ENCODE data around the gene IKZF1.

IKZF1 gene

GRCh38 chr7:50302486-50303334, 1.8 kb upstream of the IKZF1 start:
- no peak for TF ChIP-seq CTCF (IDR thresholded peaks at IDR 0.05; ENCODE audit: low read depth, low read length, missing control alignments)
- no peak for DNase-seq (ENCODE audit: extremely low read depth, low read depth)

GRCh38 chr7:50303335-50304128, 984 bp upstream of the IKZF1 start:
- DNase-seq (ENCODE audit: extremely low read depth, low read depth): no peak
- TF ChIP-seq CTCF (IDR thresholded peaks at IDR 0.05; ENCODE audit: low read depth, low read length, missing control alignments): no peak
- H3K4me3 ChIP-seq (replicated peaks; ENCODE audit: low read depth, low read length): no peak overlapping the region

More at GRCh38 chr7:50302486-50303334, 1.8 kb upstream of the IKZF1 start:
- no peak overlapping the region for H3K4me3 ChIP-seq (replicated peaks; ENCODE audit: low read depth, low read length)

GRCh38 chr7:50304911-50305582, 531 bp downstream of the IKZF1 start:
- DNase-seq (ENCODE audit: extremely low read depth, low read depth): no peak
- H3K4me3 ChIP-seq (replicated peaks; ENCODE audit: low read depth, low read length): no peak overlapping the region
- no peak for TF ChIP-seq CTCF (IDR thresholded peaks at IDR 0.05; ENCODE audit: low read depth, low read length, missing control alignments)

GRCh38 chr7:50305583-50306493, 1.3 kb downstream of the IKZF1 start:
- no peak for TF ChIP-seq CTCF (IDR thresholded peaks at IDR 0.05; ENCODE audit: low read depth, low read length, missing control alignments)
- no peak overlapping the region for H3K4me3 ChIP-seq (replicated peaks; ENCODE audit: low read depth, low read length)
- no peak for DNase-seq (ENCODE audit: extremely low read depth, low read depth)

- H3K4me3 ChIP-seq (replicated peaks; ENCODE audit: low read depth, low read length): no peak overlapping the region
- TF ChIP-seq CTCF (IDR thresholded peaks at IDR 0.05; ENCODE audit: low read depth, low read length, missing control alignments): no peak
- DNase-seq (ENCODE audit: extremely low read depth, low read depth): no peak
These were observed 2.2 kb downstream of the IKZF1 start for GRCh38 chr7:50306494-50307367.
